GM19351 (cell line): ENCODE measurements around the gene TBC1D1.

Experiments used
- ATAC-seq: cut with Tn5 transposase; IDR thresholded peaks from one replicate; pipeline ENCODE4 v1.9.1; 2021; ENCODE audit warnings: mild to moderate bottlenecking, moderate library complexity; ENCODE audit not compliant: unreplicated experiment

The TBC1D1 gene

GRCh38 chr4:38161208-38162113, 270.6 kb downstream of the TBC1D1 start:
- no peak for ATAC-seq

- ATAC-seq, result no peak
Observed at GRCh38 chr4:38162240-38162784, 271.4 kb downstream of the TBC1D1 start.

DNA sequence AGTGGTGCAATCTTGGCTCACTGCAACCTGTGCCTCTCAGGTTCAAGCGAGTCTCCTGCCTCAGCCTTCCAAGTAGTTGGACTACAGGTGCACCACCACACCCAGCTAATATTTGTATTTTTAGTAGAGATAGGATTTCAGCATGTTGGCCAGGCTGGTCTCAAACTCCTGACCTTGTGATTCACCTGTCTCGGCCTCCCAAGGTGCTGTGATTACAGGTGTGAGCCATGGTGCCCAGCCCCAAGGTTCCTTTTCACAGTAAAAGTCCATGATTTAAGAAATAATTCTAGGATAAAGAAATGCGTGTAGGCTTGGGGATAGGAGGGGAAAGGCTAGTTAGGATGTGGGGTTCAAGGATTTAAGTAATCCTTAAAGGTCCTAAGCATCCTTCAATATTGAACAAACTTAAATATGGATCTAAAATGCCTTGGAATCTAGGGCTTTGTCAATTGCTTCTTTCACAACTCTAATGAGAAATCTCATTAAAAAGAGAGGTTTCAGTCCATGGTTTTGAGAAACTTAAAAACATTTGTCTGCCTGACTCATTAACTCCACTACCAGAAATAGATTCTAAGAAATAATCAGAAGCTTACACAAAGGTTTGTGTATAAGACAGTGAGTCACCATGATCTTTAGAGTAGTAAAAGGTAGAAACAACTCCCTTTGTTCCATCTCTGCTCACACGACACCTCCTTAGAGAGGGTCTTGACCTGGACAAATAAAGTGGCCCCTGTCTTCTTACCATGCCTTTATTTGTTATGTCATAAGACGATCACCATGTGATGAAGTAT, 272.5 kb downstream of the TBC1D1 start:
- ATAC-seq, result no peak

GRCh38 chr4:38164346-38164745, 273.5 kb downstream of the TBC1D1 start:
- no peak for ATAC-seq

GRCh38 chr4:38166082-38166481, 275.2 kb downstream of the TBC1D1 start:
- ATAC-seq, result no peak

- no peak for ATAC-seq
Observed at GRCh38 chr4:38166768-38167167, 275.9 kb downstream of the TBC1D1 start.

GRCh38 chr4:38167973-38168372, 277.1 kb downstream of the TBC1D1 start:
- ATAC-seq, result no peak

DNA sequence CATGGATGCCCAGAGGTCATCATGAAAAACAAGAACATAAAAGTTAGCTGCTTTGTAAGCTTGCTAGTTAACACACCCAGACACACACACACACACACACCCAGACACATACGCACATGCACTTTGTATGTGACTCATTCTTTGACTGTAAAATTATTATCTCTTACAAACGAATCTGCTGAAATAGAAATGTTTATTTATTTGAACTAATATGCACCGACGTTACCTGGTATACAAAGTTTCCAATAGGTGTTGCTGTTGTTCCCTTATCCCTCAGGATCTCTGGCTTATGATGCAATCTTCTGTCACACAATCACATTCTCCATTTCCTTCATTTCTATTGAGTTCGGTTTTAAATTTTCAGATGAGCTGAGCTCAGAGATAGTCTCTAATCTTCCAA, 278.6 kb downstream of the TBC1D1 start:
- no peak for ATAC-seq

GRCh38 chr4:38170338-38171169, 279.7 kb downstream of the TBC1D1 start:
- ATAC-seq, result no peak

DNA sequence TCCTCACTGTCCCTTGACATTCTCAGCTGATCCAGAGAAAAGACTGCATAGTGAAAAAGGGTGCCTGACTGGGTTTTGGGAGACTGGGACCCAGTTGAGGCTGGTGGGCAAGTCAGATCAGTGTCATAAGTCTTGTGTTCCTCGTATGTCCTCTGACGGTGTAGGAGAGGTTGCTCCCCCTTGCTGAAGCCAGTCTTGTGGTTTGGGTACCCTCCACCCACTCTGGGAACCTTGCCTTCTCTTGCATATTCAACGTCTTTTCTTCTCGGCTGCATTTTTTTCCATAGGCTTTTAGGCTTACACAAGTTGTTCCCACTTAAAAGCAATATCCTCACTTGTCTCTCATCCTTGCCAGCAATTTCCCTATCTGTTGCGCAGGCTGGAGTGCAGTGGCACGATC, 281.2 kb downstream of the TBC1D1 start:
- no peak for ATAC-seq

DNA sequence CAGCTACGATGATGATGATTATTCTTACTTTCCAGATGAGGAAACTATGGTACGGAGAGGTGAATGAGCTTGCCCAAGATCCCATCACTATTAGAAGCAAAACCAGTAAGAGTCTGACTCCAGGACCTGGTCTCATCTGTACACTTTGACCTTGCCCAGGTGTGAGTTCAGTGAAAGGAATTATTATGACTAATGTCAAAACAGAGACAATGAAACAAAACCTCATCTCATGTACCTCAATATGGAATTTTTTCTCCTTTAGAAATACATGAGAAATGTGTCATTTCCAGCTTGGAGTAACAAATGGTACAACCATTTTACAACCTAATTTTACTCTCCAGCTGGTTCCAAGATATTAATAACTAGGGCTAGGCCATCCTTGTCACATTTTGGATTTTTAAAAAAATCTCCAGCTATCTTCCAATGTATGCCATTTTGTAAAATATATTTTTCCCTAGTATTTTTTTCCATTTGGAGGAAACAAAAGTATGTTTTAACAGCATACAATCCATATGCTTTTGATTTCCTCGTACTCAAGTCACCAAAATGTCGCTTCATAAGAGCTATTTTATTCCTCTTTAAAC, 283.1 kb downstream of the TBC1D1 start:
- ATAC-seq, result no peak

DNA sequence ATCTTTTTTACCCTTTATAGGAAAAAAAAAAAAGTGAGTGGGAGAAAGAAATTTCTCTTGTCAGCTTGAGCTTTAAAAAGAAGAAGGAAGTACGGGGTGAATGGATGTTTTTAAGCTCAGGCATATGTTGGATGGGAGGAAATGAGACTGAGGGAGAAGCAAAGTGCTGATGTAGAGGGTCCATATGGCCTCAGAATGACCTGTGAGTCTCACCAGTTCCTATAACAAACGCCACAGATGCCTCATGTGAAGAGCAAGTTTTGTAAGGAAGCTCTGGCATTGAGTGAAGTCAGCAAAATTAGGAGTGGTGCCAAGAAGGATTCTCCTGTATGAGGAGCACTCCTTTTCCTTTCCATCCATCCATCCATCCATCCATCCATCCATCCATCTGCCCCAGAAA, 283.9 kb downstream of the TBC1D1 start:
- no peak for ATAC-seq

DNA sequence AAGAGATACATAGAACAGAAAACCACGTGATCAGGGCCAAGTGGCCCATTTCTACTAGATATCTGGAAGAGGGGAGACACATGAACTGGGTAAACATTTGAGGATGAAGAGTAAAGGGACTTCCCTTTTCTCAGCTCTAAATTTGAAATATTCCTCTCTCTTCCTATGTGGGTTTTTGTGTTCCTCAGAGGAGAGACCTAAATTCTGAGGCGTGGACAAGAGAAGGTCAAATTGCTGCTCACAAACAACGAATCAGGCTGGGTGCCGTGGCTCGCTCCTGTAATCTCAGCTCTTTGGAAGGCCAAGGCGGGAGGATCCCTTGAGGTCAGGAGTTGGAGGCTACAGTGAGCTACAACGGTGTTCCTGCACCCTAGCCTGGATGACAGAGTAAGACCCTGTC, 285.3 kb downstream of the TBC1D1 start:
- no peak for ATAC-seq

DNA sequence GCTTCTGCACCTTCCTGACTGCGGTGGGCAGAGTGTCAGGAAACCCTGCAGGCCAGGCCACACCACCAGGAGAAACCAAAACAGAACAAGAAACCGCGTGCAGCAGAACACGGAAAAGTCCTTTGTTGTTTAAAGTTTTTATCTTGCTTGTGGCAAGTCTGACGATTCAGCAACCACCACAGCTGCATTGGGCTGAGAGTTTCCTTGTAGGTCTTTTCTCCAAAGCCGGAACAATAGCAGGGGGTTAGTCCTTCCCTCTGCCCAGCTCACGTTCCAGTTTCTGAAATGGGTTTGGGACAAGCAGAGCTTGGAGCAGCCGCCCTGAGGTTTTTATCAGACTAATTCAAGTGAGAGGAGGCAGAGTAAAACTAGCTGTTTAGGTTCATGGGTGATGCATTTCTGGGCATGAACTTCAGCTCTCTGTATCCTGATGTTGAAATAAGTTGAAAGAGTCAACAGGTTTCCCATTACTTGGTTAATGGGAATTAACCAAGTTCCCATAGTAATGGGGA, 286.2 kb downstream of the TBC1D1 start:
- no peak for ATAC-seq

DNA sequence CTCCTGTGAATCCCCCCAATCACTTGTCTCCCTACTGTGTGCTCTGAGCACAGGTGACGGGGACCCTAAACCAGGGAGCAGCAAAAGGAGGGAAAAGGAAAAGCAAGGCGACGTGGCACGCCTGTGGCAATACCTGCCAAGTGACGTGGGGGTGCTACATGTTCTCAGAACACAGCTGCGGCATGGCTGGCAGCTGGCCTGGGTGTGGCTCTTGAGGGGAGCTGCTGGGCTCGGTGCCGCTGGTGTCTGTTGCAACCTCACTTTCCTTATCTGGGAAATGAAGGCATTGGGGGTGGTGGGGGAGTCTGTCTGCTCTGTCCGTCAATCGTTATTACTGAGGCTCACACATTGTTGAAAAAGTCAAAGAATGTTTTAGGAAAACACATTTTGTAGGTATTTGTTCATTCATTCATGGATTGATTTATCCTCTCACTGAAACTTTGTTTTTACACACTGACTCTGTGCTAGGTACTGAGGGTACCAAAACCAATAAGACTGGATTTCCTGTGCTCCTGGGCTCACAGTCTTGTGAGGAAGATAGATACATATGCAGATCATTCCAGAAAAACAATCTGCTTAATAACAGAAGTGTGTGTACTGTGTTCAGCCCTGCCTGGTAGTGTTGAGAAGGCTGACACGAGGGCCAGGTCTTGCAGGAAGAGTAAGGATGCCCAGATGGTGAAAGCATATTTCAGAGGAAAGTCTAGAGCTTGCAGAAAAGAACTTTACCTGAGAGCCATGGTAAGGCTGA, 286.9 kb downstream of the TBC1D1 start:
- no peak for ATAC-seq

GRCh38 chr4:38178392-38178995, 287.6 kb downstream of the TBC1D1 start:
- no peak for ATAC-seq

DNA sequence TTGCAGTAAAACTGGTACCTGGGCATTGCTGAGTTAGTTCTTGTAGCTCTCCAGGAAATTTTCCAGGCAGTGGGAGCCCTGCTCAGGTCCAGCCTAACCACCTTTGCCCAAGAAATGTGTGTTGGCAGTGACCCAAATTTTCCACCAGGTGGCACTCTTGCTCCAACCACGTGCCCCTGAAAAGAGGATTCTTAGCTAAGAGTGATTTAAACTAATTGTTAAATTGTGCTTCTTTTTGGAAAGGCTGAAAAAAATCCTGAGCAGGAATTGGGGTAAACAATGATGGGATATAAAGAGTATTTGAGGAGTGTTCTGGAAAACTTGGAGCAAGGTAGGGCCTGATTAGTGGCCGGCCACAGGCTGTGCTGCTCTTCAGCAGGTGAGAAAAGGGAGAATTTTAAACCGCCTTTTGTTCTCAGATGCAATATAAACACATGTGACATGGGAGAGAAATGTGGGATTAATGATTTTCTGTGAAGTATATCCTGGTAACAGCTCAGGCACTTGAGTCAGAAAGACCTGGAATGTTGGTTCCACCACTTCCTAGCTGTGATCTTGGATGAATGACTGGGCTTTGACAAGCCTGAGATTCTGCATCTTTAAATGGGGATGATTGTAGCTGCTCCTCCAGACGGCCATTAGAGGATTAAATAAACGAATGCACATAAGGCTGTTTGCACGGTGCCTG, 288.9 kb downstream of the TBC1D1 start:
- no peak for ATAC-seq

DNA sequence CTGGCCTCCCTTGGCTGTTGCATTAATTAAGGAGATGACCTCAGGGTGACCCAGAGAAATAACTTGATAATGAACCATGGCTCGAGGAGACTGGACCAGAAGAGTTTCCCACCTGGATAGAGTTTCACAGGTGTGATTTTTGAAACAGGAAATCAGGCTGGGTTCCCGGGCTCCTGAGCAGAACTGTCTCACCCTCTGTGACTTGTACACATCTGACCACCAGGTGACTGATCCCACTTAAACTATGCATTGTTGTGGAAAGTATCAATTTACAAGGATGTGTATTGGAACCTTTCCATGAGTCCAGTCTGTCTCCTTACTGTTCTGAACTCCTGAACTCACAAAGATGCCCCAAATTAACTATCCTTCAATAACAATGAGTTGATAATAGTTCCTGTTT, 289.6 kb downstream of the TBC1D1 start:
- ATAC-seq, result no peak

DNA sequence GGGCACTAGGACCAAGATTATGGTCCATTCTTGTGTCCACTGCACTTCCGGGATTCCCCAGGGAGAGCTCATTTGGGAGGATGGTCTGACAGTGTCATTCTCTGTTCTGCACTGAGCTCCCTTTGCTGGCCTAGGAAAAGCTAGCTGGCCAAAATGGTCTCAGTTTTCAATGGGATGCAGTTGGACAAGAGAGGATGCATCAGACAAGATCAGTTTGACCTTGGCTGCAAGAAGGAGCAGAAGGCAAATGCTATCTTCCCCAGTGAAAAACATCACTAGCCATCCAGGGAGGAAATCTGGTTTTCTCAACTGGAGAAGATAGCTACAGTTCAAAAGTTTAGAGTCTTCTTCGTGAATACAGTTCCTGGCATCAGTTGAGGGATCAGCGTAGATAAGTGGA, 290.4 kb downstream of the TBC1D1 start:
- ATAC-seq, result no peak
